Measurements from ENCODE around the gene AHCYL2. TPM values are rescaled to one million over a fixed set of nuclear protein-coding genes. Genes with fewer than 3 reads are reported as not detected.

Gene AHCYL2
- total RNA-seq, 4 donors from 2014 or later, result 93.7 to 635 (median 551) TPM

DNA sequence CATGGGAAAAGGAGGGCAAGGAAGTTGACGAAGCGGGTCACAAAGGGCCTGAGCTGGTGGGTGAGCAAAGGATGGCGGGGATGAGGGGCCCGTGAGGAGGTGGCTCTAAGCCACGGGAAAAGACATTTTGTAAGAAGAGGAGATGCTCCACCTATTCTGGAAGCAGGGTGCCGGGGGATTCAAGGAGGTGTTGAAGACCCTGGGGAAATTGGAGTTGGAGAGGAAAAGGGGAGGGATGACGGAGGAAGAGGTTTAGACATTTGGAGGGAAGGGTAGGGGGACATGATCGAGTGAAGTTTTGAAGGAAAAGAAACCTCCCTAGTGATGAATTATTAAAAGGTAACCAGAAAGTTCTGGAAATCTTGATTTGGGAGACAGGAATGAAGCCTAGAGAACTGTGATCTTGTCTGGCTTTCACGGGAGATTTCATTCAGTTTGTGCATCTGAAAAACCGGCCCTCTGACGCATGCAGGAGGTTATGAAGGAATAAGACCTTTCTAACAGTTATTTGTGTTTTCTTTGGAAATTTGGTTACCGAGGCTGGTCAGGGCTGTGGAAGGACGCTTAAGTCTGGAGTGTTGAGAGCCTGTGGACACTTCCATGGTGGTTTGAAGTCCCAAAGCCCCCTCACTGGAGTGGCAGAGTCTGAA is 35.0 kb upstream of the AHCYL2 start:
- intact Hi-C loops (cut with DNase I; ENCODE audit: low total_unique reads), result no loop called here
- peak overlapping the region; percentile 50 to 78 (median 68) for H3K4me3 ChIP-seq
- WGBS, 2 donors (ENCODE audit: low coverage in 1 of 2), result 40 to 51% methylated on average over 11 to 13 of the region's 13 CpGs
- in situ Hi-C loops (cut with MboI; ENCODE audit: low pct_ligation_motif_present in 1 of 4, low pct_unique_long_range_greater_than_20kb in 1 of 4, low sequenced_read_pairs in 3 of 4), result no loop called here
- H3K27ac ChIP-seq, result no peak overlapping the region
- H3K4me1 ChIP-seq, result peaks cover 0 to 20% (median 13%) of the 10 kb centered on the region in 4 donors
- H3K9me3 ChIP-seq, result no peaks in the 10 kb centered on the region
- DNase-seq, result no peak
- TF ChIP-seq POLR2AphosphoS5 (IDR thresholded peaks at IDR 0.05) (no peak), POLR2A (IDR thresholded peaks at IDR 0.05) (no peak), EP300 (IDR thresholded peaks at IDR 0.05; ENCODE audit: low read depth) (no peak), CTCF (IDR thresholded peaks at IDR 0.05) (no peak)
- H3K36me3 ChIP-seq, result no peaks in the 10 kb centered on the region
- peaks cover 33% of the 10 kb centered on the region for H3K27me3 ChIP-seq

DNA sequence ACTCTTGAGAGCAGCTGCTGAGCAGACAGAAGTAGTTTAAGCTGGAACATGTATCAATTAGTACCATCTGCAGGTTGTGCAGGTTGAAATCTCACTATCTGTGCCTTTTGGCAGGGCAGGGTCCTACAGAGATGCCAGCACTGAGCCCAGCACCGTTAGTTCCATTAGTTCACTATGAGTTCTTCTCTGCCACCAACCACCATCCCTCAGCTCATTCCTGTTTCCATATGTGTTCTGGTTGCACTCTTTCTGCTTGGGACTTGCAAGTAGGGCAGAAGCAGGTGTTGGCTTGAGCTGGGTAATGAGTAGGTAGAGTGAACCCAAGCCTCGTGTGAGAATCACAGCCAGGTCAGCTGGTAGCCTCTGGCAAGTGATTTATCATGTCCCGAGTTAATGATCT is 33.6 kb upstream of the AHCYL2 start:
- in situ Hi-C loops (cut with MboI; ENCODE audit: low pct_ligation_motif_present in 1 of 4, low pct_unique_long_range_greater_than_20kb in 1 of 4, low sequenced_read_pairs in 3 of 4), result no loop called here
- Histone ChIP-seq H3K36me3 (no peaks in the 10 kb centered on the region), H3K9me3 (no peaks in the 10 kb centered on the region), H3K27ac (no peak overlapping the region), H3K4me1 (peaks cover 0 to 20% (median 13%) of the 10 kb centered on the region in 4 donors), H3K4me3 (no peak overlapping the region), H3K27me3 (peaks cover 33% of the 10 kb centered on the region)
- 76 to 100% methylated on average over 1 to 3 of the region's 3 CpGs for WGBS, 2 donors (ENCODE audit: low coverage in 1 of 2)
- DNase-seq, result no peak
- intact Hi-C loops (cut with DNase I; ENCODE audit: low total_unique reads), result no loop called here
- no peak for TF ChIP-seq EP300 (IDR thresholded peaks at IDR 0.05; ENCODE audit: low read depth)
- no peak for TF ChIP-seq POLR2A (IDR thresholded peaks at IDR 0.05)
- TF ChIP-seq POLR2AphosphoS5 (IDR thresholded peaks at IDR 0.05), result no peak
- TF ChIP-seq CTCF (IDR thresholded peaks at IDR 0.05), result no peak

DNA sequence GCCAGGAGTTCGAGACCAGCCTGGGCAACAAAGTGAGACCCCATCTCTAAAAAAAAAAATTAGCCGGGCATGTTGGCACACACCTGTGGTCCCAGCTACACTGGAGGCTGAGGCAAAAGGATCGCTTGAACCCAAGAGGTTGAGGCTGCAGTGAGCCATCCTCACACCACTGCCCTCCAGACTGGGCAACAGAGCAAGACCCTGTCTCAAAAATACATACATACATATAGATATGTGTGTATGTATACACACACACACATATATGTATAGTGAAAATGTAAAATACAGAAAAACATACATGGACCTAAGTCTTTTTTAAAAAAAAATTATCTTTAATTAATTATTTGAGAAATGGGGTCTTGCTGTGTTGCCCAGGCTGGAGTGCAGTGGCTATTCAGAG is 30.9 kb upstream of the AHCYL2 start:
- intact Hi-C loops (cut with DNase I; ENCODE audit: low total_unique reads), result no loop called here
- in situ Hi-C loops (cut with MboI; ENCODE audit: low pct_ligation_motif_present in 1 of 4, low pct_unique_long_range_greater_than_20kb in 1 of 4, low sequenced_read_pairs in 3 of 4), result no loop called here
- Histone ChIP-seq H3K36me3 (no peaks in the 10 kb centered on the region), H3K9me3 (no peaks in the 10 kb centered on the region), H3K4me1 (peaks cover 0 to 11% (median 9%) of the 10 kb centered on the region in 4 donors), H3K4me3 (no peak overlapping the region), H3K27me3 (peaks cover 20% of the 10 kb centered on the region), H3K27ac (no peak overlapping the region)
- 92 to 100% methylated on average over 1 to 3 of the region's 3 CpGs for WGBS, 2 donors (ENCODE audit: low coverage in 1 of 2)
- TF ChIP-seq POLR2AphosphoS5 (IDR thresholded peaks at IDR 0.05) (no peak), POLR2A (IDR thresholded peaks at IDR 0.05) (no peak), CTCF (IDR thresholded peaks at IDR 0.05) (no peak), EP300 (IDR thresholded peaks at IDR 0.05; ENCODE audit: low read depth) (no peak)
- DNase-seq, result no peak

- in situ Hi-C loops (cut with MboI; ENCODE audit: low pct_ligation_motif_present in 1 of 4, low pct_unique_long_range_greater_than_20kb in 1 of 4, low sequenced_read_pairs in 3 of 4), result no loop called here
- Histone ChIP-seq H3K27me3 (no peaks in the 10 kb centered on the region), H3K4me1 (no peaks in the 10 kb centered on the region), H3K36me3 (no peaks in the 10 kb centered on the region), H3K4me3 (no peak overlapping the region), H3K9me3 (no peaks in the 10 kb centered on the region), H3K27ac (no peak overlapping the region)
- TF ChIP-seq EP300 (IDR thresholded peaks at IDR 0.05; ENCODE audit: low read depth) (no peak), CTCF (IDR thresholded peaks at IDR 0.05) (no peak), POLR2AphosphoS5 (IDR thresholded peaks at IDR 0.05) (no peak), POLR2A (IDR thresholded peaks at IDR 0.05) (no peak)
- DNase-seq, result no peak
- intact Hi-C loops (cut with DNase I; ENCODE audit: low total_unique reads), result no loop called here
- 77 to 82% methylated on average over 4 of the region's 4 CpGs for WGBS, 2 donors (ENCODE audit: low coverage in 1 of 2)
Observed at GRCh38 chr7:129197771-129198170, 27.1 kb upstream of the AHCYL2 start.
